H1 (cell line): Measurements from ENCODE around the gene LILRB4. TPM values are rescaled to one million over a fixed set of nuclear protein-coding genes. Genes with fewer than 3 reads are reported as not detected.

ENCODE experiments used
- CTCF ChIA-PET: fragments of 300-600 bp; sonication (Branson Sonifier 250); formaldehyde crosslinking; loops from one replicate; lab custom pipeline; 2021; ENCODE audit not compliant: partially characterized antibody; lab: Charles Lee
- POLR2A ChIA-PET: fragments of 300-600 bp; sonication (Branson Sonifier 250); formaldehyde crosslinking; loops from one replicate; lab custom pipeline; 2021; ENCODE audit warnings: inconsistent platforms; ENCODE audit not compliant: partially characterized antibody; lab: Charles Lee
- DNase-seq, 2 experiments: peaks; one replicate each; pipeline versions ENCODE4 v3.0.0 to v3.0.0-alpha.2; 2010 to 2022; ENCODE audit warnings: low spot score in 2 of 2, low read depth in 1 of 2, mixed read lengths in 1 of 2
- FAIRE-seq: peaks from 2 replicates; lab custom pipeline; 2011; peaks lifted over from hg19 to GRCh38; lab: Jason Lieb, UNC
- H2AFZ ChIP-seq: 2 replicates; pipeline ENCODE4 v1.8.1; 2012; ENCODE audit warnings: low read length, inconsistent platforms
- H2AK5ac ChIP-seq: 2 replicates; pipeline ENCODE4 v1.6.1; 2013; ENCODE audit warnings: low read depth, low read length
- H2BK120ac ChIP-seq: replicated peaks from 2 replicates; pipeline ENCODE3; 2013; ENCODE audit warnings: low read depth, low read length, inconsistent platforms
- H2BK12ac ChIP-seq: 2 replicates; pipeline ENCODE4 v1.6.1; 2013; ENCODE audit warnings: low read depth, low read length
- H2BK15ac ChIP-seq: 2 replicates; pipeline ENCODE4 v1.6.1; 2013; ENCODE audit warnings: low read length
- H2BK20ac ChIP-seq: 2 replicates; pipeline ENCODE4 v1.6.1; 2013; ENCODE audit warnings: low read length
- H2BK5ac ChIP-seq: 2 replicates; pipeline ENCODE4 v1.6.1; 2013; ENCODE audit warnings: low read depth, low read length
- H3K14ac ChIP-seq: 2 replicates; pipeline ENCODE4 v1.6.1; 2013; ENCODE audit warnings: inconsistent platforms; ENCODE audit not compliant: insufficient read length
- H3K18ac ChIP-seq: 2 replicates; pipeline ENCODE4 v1.6.1; 2013; ENCODE audit warnings: low read length; ENCODE audit errors: extremely low read depth
- H3K23ac ChIP-seq: 2 replicates; pipeline ENCODE4 v1.6.1; 2013; ENCODE audit warnings: inconsistent platforms; ENCODE audit not compliant: insufficient read length
- H3K23me2 ChIP-seq: 2 replicates; pipeline ENCODE4 v1.6.1; 2013; ENCODE audit warnings: low read depth, low read length
- H3K27ac ChIP-seq: 2 replicates; pipeline ENCODE4 v1.6.1; 2011; ENCODE audit warnings: low read depth, low read length, inconsistent platforms
- H3K27me3 ChIP-seq, 4 experiments: replicated peaks in 1 of 4; 1 replicate in 1 of 4; 2 replicates in 3 of 4; pipeline versions ENCODE4 v1.6.1 to v1.8.1; 2011 to 2013; ENCODE audit warnings: low read length in 3 of 4, mild to moderate bottlenecking in 3 of 4, inconsistent platforms in 2 of 4, mixed read lengths in 2 of 4, moderate library complexity in 1 of 4; ENCODE audit not compliant: control insufficient read depth in 3 of 4, insufficient read depth in 3 of 4; ENCODE audit errors: extremely low read depth in 1 of 4
- H3K36me3 ChIP-seq, 4 experiments: 2 replicates each; pipeline versions ENCODE4 v1.6.1 to v1.8.1; 2011 to 2013; ENCODE audit warnings: mild to moderate bottlenecking in 4 of 4, low read length in 3 of 4, moderate library complexity in 2 of 4, control low read depth in 1 of 4, inconsistent platforms in 1 of 4; ENCODE audit not compliant: insufficient read depth in 4 of 4, control insufficient read depth in 2 of 4
- H3K4ac ChIP-seq: replicated peaks from 2 replicates; pipeline ENCODE3; 2013; ENCODE audit warnings: low read length, low read depth, mixed read lengths, inconsistent platforms; ENCODE audit not compliant: insufficient read length
- H3K4me1 ChIP-seq, 4 experiments: replicated peaks in 1 of 4; 1 replicate in 1 of 4; 2 replicates in 3 of 4; pipeline versions ENCODE4 v1.6.1 to v1.8.1; 2011 to 2013; ENCODE audit warnings: low read length in 3 of 4, inconsistent platforms in 2 of 4, mixed read lengths in 1 of 4; ENCODE audit not compliant: insufficient read depth in 4 of 4, control insufficient read depth in 3 of 4
- H3K4me2 ChIP-seq, 2 experiments: 2 replicates each; pipeline versions ENCODE4 v1.6.1 to v1.8.1; 2011 to 2013; ENCODE audit warnings: low read depth in 2 of 2, low read length in 2 of 2, control low read depth in 1 of 2, inconsistent platforms in 1 of 2, mild to moderate bottlenecking in 1 of 2; ENCODE audit not compliant: insufficient read depth in 1 of 2
- H3K4me3 ChIP-seq, 4 experiments: fragments of 200-600, 300-600 bp in 1 of 4; sonication (generic), shearing (Covaris generic), sonication (Bioruptor Twin) in 1 of 4; 2 replicates each; pipeline versions ENCODE4 v1.5.1 to v1.8.1; 2011 to 2016; ENCODE audit warnings: low read length in 4 of 4, low read depth in 3 of 4, control low read depth in 2 of 4, inconsistent platforms in 2 of 4, mild to moderate bottlenecking in 2 of 4, mixed read lengths in 1 of 4, moderate library complexity in 1 of 4; ENCODE audit not compliant: insufficient read depth in 2 of 4; ENCODE audit errors: extremely low read depth in 1 of 4
- H3K56ac ChIP-seq: replicated peaks from 2 replicates; pipeline ENCODE3; 2013; ENCODE audit warnings: low read depth, mild to moderate bottlenecking, mixed read lengths, low read length, inconsistent platforms; ENCODE audit not compliant: insufficient read length
- H3K79me1 ChIP-seq: 2 replicates; pipeline ENCODE4 v1.6.1; 2013; ENCODE audit warnings: low read depth, low read length, control low read depth
- H3K79me2 ChIP-seq, 2 experiments: 2 replicates each; pipeline versions ENCODE4 v1.6.1 to v1.8.1; 2012 to 2013; ENCODE audit warnings: low read length in 2 of 2, mild to moderate bottlenecking in 2 of 2, inconsistent platforms in 1 of 2; ENCODE audit not compliant: insufficient read depth in 2 of 2, control insufficient read depth in 1 of 2
- H3K9ac ChIP-seq, 4 experiments: replicated peaks in 1 of 4; 1 replicate in 1 of 4; 2 replicates in 3 of 4; pipeline versions ENCODE4 v1.6.1 to v1.8.1; 2011 to 2013; ENCODE audit warnings: low read depth in 3 of 4, low read length in 3 of 4, control low read depth in 2 of 4, mild to moderate bottlenecking in 2 of 4, moderate library complexity in 2 of 4, inconsistent platforms in 1 of 4; ENCODE audit errors: extremely low read depth in 1 of 4
- H3K9me3 ChIP-seq, 2 experiments: 2 replicates each; pipeline versions ENCODE4 v1.6.1 to v1.8.1; 2012 to 2013; ENCODE audit warnings: mild to moderate bottlenecking in 2 of 2, moderate library complexity in 2 of 2, control low read depth in 1 of 2, inconsistent platforms in 1 of 2, low read depth in 1 of 2, low read length in 1 of 2, mixed read lengths in 1 of 2; ENCODE audit not compliant: insufficient read depth in 2 of 2
- H4K20me1 ChIP-seq, 2 experiments: replicated peaks in 1 of 2; 2 replicates each; pipeline versions ENCODE3 to v1.8.1; 2011 to 2013; ENCODE audit warnings: inconsistent platforms in 2 of 2, low read length in 2 of 2, mild to moderate bottlenecking in 1 of 2; ENCODE audit not compliant: insufficient read depth in 2 of 2, control insufficient read depth in 1 of 2
- H4K5ac ChIP-seq: 2 replicates; pipeline ENCODE4 v1.6.1; 2013; ENCODE audit warnings: low read length, low read depth, mixed read lengths, inconsistent platforms; ENCODE audit not compliant: insufficient read length
- H4K8ac ChIP-seq: 2 replicates; pipeline ENCODE4 v1.8.0; 2013; ENCODE audit warnings: mild to moderate bottlenecking, moderate library complexity, low read length, inconsistent platforms; ENCODE audit not compliant: insufficient read depth; ENCODE audit errors: extremely low read depth
- H4K91ac ChIP-seq: replicated peaks from 2 replicates; pipeline ENCODE3; 2013; ENCODE audit warnings: low read length, mixed read lengths, inconsistent platforms; ENCODE audit not compliant: insufficient read length
- BRCA1 ChIP-seq: IDR thresholded peaks from 2 replicates; pipeline ENCODE4 v1.6.1; 2012; ENCODE audit warnings: low read depth, low read length, improper control_type of control experiment
- CBX5 ChIP-seq: fragments of 300-800, 300-1000 bp; sonication (generic); IDR thresholded peaks from 2 replicates; pipeline ENCODE4 v1.7.1; 2016; ENCODE audit warnings: antibody characterized with exemption, low read length, low read depth
- CTBP2 ChIP-seq: IDR thresholded peaks from 2 replicates; pipeline ENCODE4 v1.7.0; 2011; ENCODE audit warnings: borderline replicate concordance, mild to moderate bottlenecking, moderate library complexity, mixed read lengths, low read length; ENCODE audit not compliant: insufficient read depth, insufficient read length
- FOSL1 ChIP-seq: IDR thresholded peaks from 2 replicates; pipeline ENCODE4 v1.6.1; 2011; ENCODE audit warnings: mild to moderate bottlenecking, low read depth, low read length, moderate library complexity; ENCODE audit not compliant: insufficient read depth
- KDM4A ChIP-seq: IDR thresholded peaks from one replicate; pipeline ENCODE4 v1.7.1; 2012; ENCODE audit warnings: low read depth, mild to moderate bottlenecking, moderate library complexity, low read length, inconsistent platforms; ENCODE audit not compliant: severe bottlenecking
- WGBS, 2 experiments: shearing (Covaris generic) in 1 of 2; methylation state at CpG; one replicate each; pipeline versions ENCODE4 v1.1.6 to v1.1.7; 2013 to 2015; ENCODE audit warnings: low lambda C conversion rate in 2 of 2, mixed read lengths in 2 of 2, inconsistent platforms in 1 of 2, low coverage in 1 of 2, missing lambda C conversion rate in 1 of 2; ENCODE audit not compliant: insufficient replicate concordance in 2 of 2, insufficient coverage in 1 of 2, insufficient read length in 1 of 2; ENCODE audit errors: extremely low coverage in 1 of 2, missing lambda C conversion rate in 1 of 2; 5-methylcytosine and 5-hydroxymethylcytosine counted together
- long read RNA-seq, 2 experiments: library from RNA in 1 of 2; library from capped mRNA in 1 of 2; stranded (forward); transcript quantifications; one replicate each; pipeline ENCODE4 v2.0.0, GENCODE V29; 2021; ENCODE audit warnings: inconsistent platforms in 1 of 2
- polyA minus RNA-seq, 3 experiments: library from RNA; depleted of rRNA, polyadenylated mRNA; stranded (reverse); fragments of >200 nt; gene quantifications; 1 replicate in 2 of 3; 2 replicates in 1 of 3; pipeline ENCODE4 v1.2.3, GENCODE V29; 2011
- polyA plus RNA-seq, 7 experiments: library from polyadenylated mRNA; depleted of rRNA in 3 of 7; stranded (reverse) in 5 of 7; unstranded in 2 of 7; fragments of >200 nt in 5 of 7; fragments of 200-250 nt in 2 of 7; gene quantifications; 1 replicate in 5 of 7; 2 replicates in 1 of 7; 4 replicates in 1 of 7; pipeline versions ENCODE4 v1.2.1 to v1.2.3, GENCODE V29; 2011 to 2013; ENCODE audit warnings: missing spikeins in 2 of 7, mixed read lengths in 2 of 7
- total RNA-seq: library from RNA; stranded (reverse); fragmentation: NEBNext Ultra II Directional; extraction: Animal tissue kit (Norgen Biotek cat#: 25700); gene quantifications from 2 replicates; pipeline ENCODE4 v1.2.1, GENCODE V29; 2021

Gene LILRB4
- not detected in 2 replicates for total RNA-seq
- not detected in 2 replicates for polyA plus RNA-seq (2011; rRNA removed)
- not detected for polyA plus RNA-seq (2011; cell fraction: cytosol; rRNA removed)
- polyA plus RNA-seq (2011; cell fraction: nucleus; rRNA removed) = not detected
- polyA plus RNA-seq (2012, experiment 1 of 2) = not detected in 4 replicates
- polyA plus RNA-seq (2012, experiment 2 of 2) = not detected
- polyA plus RNA-seq (2013, experiment 1 of 2) = not detected
- polyA plus RNA-seq (2013, experiment 2 of 2) = not detected
- not detected in 2 replicates for polyA minus RNA-seq (2011; rRNA and poly(A)+ RNA removed)
- not detected for polyA minus RNA-seq (2011; cell fraction: cytosol; rRNA and poly(A)+ RNA removed)
- not detected for polyA minus RNA-seq (2011; cell fraction: nucleus; rRNA and poly(A)+ RNA removed)
- long read RNA-seq, experiment 1 = 0 reads
- long read RNA-seq, experiment 2 = 0 reads

- H3K9me3 ChIP-seq = peaks cover 64 to 98% of the 10 kb centered on the region in 2 experiments
- no peak within 1 kb of the TSS for H3K9ac ChIP-seq
- ChIA-PET POLR2A (no interaction called here), CTCF (no interaction called here)
- H3K4me2 ChIP-seq = no peak within 1 kb of the TSS
- WGBS, 2 experiments = 87% methylated on average over 6 of the region's 7 CpGs; no CpG with 5 or more reads in 1 of the 2 experiments
- no peak within 1 kb of the TSS for H3K14ac ChIP-seq
- H4K91ac ChIP-seq = no peak within 1 kb of the TSS
- H2BK5ac ChIP-seq = no peak within 1 kb of the TSS
- H4K20me1 ChIP-seq = no peaks in the 10 kb centered on the region
- no peak within 1 kb of the TSS for H3K23ac ChIP-seq
- no peak within 1 kb of the TSS for H3K4ac ChIP-seq
- no peak within 1 kb of the TSS for H2BK20ac ChIP-seq
- H2AFZ ChIP-seq = no peak within 1 kb of the TSS
- no peak for DNase-seq
- H2BK15ac ChIP-seq = no peak within 1 kb of the TSS
- no peak within 1 kb of the TSS for H4K8ac ChIP-seq
- H3K23me2 ChIP-seq = no peaks in the 10 kb centered on the region
- H4K5ac ChIP-seq = no peak within 1 kb of the TSS
- no peak for FAIRE-seq
- no peak within 1 kb of the TSS for H3K18ac ChIP-seq
- H2BK120ac ChIP-seq = no peak within 1 kb of the TSS
- no peak within 1 kb of the TSS for H3K4me3 ChIP-seq
- no peaks in the 10 kb centered on the region for H3K36me3 ChIP-seq
- TF ChIP-seq BRCA1 (no peak), KDM4A (no peak), CTBP2 (no peak), FOSL1 (no peak), CBX5 (no peak)
- TF ChIP-seq, all 59 proteins: peak for 0
- Histone ChIP-seq H2AK5ac (no peak within 1 kb of the TSS), H3K27me3 (no peaks in the 10 kb centered on the region; a peak in 1 of 7 replicates), H3K4me1 (no peaks in the 10 kb centered on the region), H3K27ac (no peak within 1 kb of the TSS), H3K79me1 (no peaks in the 10 kb centered on the region), H3K79me2 (no peaks in the 10 kb centered on the region), H3K56ac (no peak within 1 kb of the TSS), H2BK12ac (no peak within 1 kb of the TSS)
Measured at GRCh38 chr19:54662730-54663129, at the start of gene LILRB4. Gene LILRB4, plus strand, starts transcription at chr19:54662985. Its CDS starts 49 bp downstream, at chr19:54663034.
